Measurements from ENCODE around the gene RAB44. TPM values are rescaled to one million over a fixed set of nuclear protein-coding genes. Genes with fewer than 3 reads are reported as not detected.

RAB44 gene
- polyA plus RNA-seq, 1 experiment: not detected

GRCh38 chr6:36691612-36692011, 6.0 kb upstream of the RAB44 start:
- no peak for TF ChIP-seq CTCF (IDR thresholded peaks at IDR 0.05; ENCODE audit: low read depth, low read length)

GRCh38 chr6:36692220-36692619, 5.4 kb upstream of the RAB44 start:
- H3K27ac ChIP-seq (ENCODE audit: low read depth, low read length): no peak overlapping the region
- no peak for TF ChIP-seq CTCF (IDR thresholded peaks at IDR 0.05; ENCODE audit: low read depth, low read length)
- H3K27me3 ChIP-seq (ENCODE audit: control insufficient read depth, insufficient read depth, low read length): peaks cover 2% of the 10 kb centered on the region
- H3K4me3 ChIP-seq (ENCODE audit: low read depth, low read length): no peak overlapping the region
- peaks cover 1% of the 10 kb centered on the region for H3K9me3 ChIP-seq (ENCODE audit: control insufficient read depth, insufficient read depth, low read length)
- no peak for DNase-seq (ENCODE audit: low read depth, low spot score)
- CTCF ChIA-PET: interaction anchor here (1.1 kb wide), 2 partner anchors 12 to 77 kb away, joined by 6 read pairs; no protein-coding TSS in a partner anchor
- POLR2A ChIA-PET: interaction anchor here (3.0 kb wide), 1 partner anchor 13 kb away, joined by 9 read pairs; the partner anchor contains the start of gene CDKN1A

More at GRCh38 chr6:36691612-36692011, 6.0 kb upstream of the RAB44 start:
- H3K4me3 ChIP-seq (ENCODE audit: low read depth, low read length): no peak overlapping the region
- H3K27ac ChIP-seq (ENCODE audit: low read depth, low read length): no peak overlapping the region
- no peaks in the 10 kb centered on the region for H3K9me3 ChIP-seq (ENCODE audit: control insufficient read depth, insufficient read depth, low read length)
- DNase-seq (ENCODE audit: low read depth, low spot score): no peak
- POLR2A ChIA-PET: interaction anchor here (3.0 kb wide), 1 partner anchor 13 kb away, joined by 9 read pairs; the partner anchor contains the start of gene CDKN1A
- H3K27me3 ChIP-seq (ENCODE audit: control insufficient read depth, insufficient read depth, low read length): no peaks in the 10 kb centered on the region
- CTCF ChIA-PET: no interaction called here

- no peak for DNase-seq (ENCODE audit: low read depth, low spot score)
- Histone ChIP-seq H3K27me3 (ENCODE audit: control insufficient read depth, insufficient read depth, low read length) (peaks cover 6% of the 10 kb centered on the region), H3K27ac (ENCODE audit: low read depth, low read length) (no peak overlapping the region), H3K4me3 (ENCODE audit: low read depth, low read length) (no peak overlapping the region), H3K9me3 (ENCODE audit: control insufficient read depth, insufficient read depth, low read length) (peaks cover 7% of the 10 kb centered on the region)
- TF ChIP-seq CTCF (IDR thresholded peaks at IDR 0.05; ENCODE audit: low read depth, low read length): no peak
- ChIA-PET CTCF (interaction anchor here (1.1 kb wide), 2 partner anchors 13 to 78 kb away, joined by 6 read pairs; no protein-coding TSS in a partner anchor), POLR2A (interaction anchor here (3.0 kb wide), 1 partner anchor 14 kb away, joined by 9 read pairs; the partner anchor contains the start of gene CDKN1A)
Measured at GRCh38 chr6:36692861-36693702, 4.5 kb upstream of the RAB44 start.

GRCh38 chr6:36694616-36695015, 3.0 kb upstream of the RAB44 start:
- POLR2A ChIA-PET: no interaction called here

More at GRCh38 chr6:36694616-36695015, 3.0 kb upstream of the RAB44 start:
- no peak overlapping the region for H3K27ac ChIP-seq (ENCODE audit: low read depth, low read length)
- no peak overlapping the region for H3K4me3 ChIP-seq (ENCODE audit: low read depth, low read length)
- peaks cover 6% of the 10 kb centered on the region for H3K27me3 ChIP-seq (ENCODE audit: control insufficient read depth, insufficient read depth, low read length)
- TF ChIP-seq CTCF (IDR thresholded peaks at IDR 0.05; ENCODE audit: low read depth, low read length): no peak
- peaks cover 7% of the 10 kb centered on the region for H3K9me3 ChIP-seq (ENCODE audit: control insufficient read depth, insufficient read depth, low read length)
- CTCF ChIA-PET: no interaction called here
- DNase-seq (ENCODE audit: low read depth, low spot score): no peak
